Ishikawa (cell line): ENCODE data around the gene XPO5.

Source experiments
- CEBPB ChIP-seq: IDR thresholded peaks from 2 replicates; pipeline ENCODE4 v1.6.1; 2012
- CREB1 ChIP-seq: IDR thresholded peaks from 2 replicates; pipeline ENCODE4 v1.6.1; 2012; ENCODE audit warnings: low read depth
- EGR1 ChIP-seq: IDR thresholded peaks from 2 replicates; pipeline ENCODE4 v1.6.1; 2012
- EP300 ChIP-seq: IDR thresholded peaks from 2 replicates; pipeline ENCODE4 v1.6.1; 2012; ENCODE audit warnings: borderline replicate concordance
- FOXM1 ChIP-seq: IDR thresholded peaks from 2 replicates; pipeline ENCODE4 v1.6.1; 2012; ENCODE audit warnings: low read depth, borderline replicate concordance
- MAX ChIP-seq: IDR thresholded peaks from 2 replicates; pipeline ENCODE4 v1.6.1; 2012
- NFIC ChIP-seq: IDR thresholded peaks from 2 replicates; pipeline ENCODE4 v1.6.1; 2012
- RAD21 ChIP-seq: IDR thresholded peaks from 2 replicates; pipeline ENCODE4 v1.6.1; 2012; ENCODE audit warnings: low read depth
- REST ChIP-seq: IDR thresholded peaks from 2 replicates; pipeline ENCODE4 v1.6.1; 2012; ENCODE audit warnings: low read depth, mild to moderate bottlenecking
- TAF1 ChIP-seq: IDR thresholded peaks from 2 replicates; pipeline ENCODE4 v1.6.1; 2012; ENCODE audit warnings: low read depth, mild to moderate bottlenecking
- TCF12 ChIP-seq: IDR thresholded peaks from 2 replicates; pipeline ENCODE4 v1.6.1; 2012; ENCODE audit warnings: low read depth
- TEAD4 ChIP-seq: IDR thresholded peaks from 2 replicates; pipeline ENCODE4 v1.6.1; 2012
- YY1 ChIP-seq: IDR thresholded peaks from 2 replicates; pipeline ENCODE4 v1.6.1; 2012; ENCODE audit warnings: low read depth
- ZBTB7A ChIP-seq: IDR thresholded peaks from 2 replicates; pipeline ENCODE4 v1.6.1; 2012; ENCODE audit warnings: low read depth
- TF ChIP-seq, protein P1 (sequence below): IDR thresholded peaks from 2 replicates; pipeline ENCODE4 v1.6.1; 2012

Gene XPO5

DNA sequence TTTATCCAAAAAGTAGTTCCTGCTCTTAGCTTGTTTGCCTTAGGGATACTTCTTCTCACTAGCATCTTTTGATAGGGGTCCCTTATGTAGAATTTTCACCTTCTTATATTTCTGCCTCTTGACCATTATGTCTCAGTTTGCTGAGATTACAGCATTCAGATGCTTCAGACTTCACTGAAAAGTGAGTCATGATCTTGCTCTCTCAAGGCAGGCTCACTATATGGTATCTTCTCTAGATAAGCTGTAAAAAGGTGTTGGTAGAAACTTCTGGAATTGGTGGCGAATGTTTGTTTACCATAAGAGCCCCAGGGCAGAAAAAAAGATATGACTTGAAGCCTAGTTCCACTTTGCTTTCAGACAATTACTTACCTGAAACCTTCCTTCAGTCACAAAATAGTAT lies 33.6 kb upstream of the XPO5 start:
- TF ChIP-seq, protein P1, sequence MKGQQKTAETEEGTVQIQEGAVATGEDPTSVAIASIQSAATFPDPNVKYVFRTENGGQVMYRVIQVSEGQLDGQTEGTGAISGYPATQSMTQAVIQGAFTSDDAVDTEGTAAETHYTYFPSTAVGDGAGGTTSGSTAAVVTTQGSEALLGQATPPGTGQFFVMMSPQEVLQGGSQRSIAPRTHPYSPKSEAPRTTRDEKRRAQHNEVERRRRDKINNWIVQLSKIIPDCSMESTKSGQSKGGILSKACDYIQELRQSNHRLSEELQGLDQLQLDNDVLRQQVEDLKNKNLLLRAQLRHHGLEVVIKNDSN, result no peak
- TF ChIP-seq ZBTB7A (no peak), TEAD4 (no peak), RAD21 (no peak), FOXM1 (no peak), TCF12 (no peak), CREB1 (no peak)

GRCh38 chr6:43608807-43609206 lies 33.0 kb upstream of the XPO5 start:
- TF ChIP-seq, protein P1, result no peak
- TF ChIP-seq ZBTB7A, result no peak
- TF ChIP-seq YY1, result no peak
- TF ChIP-seq EP300, result no peak
- TF ChIP-seq FOXM1, result no peak
- no peak for TF ChIP-seq MAX
- no peak for TF ChIP-seq TCF12
- no peak for TF ChIP-seq EGR1
- TF ChIP-seq TEAD4, result no peak
- TF ChIP-seq NFIC, result no peak
- TF ChIP-seq REST, result no peak
- TF ChIP-seq CEBPB, result no peak
- TF ChIP-seq RAD21, result no peak
- no peak for TF ChIP-seq TAF1
- TF ChIP-seq CREB1, result no peak

DNA sequence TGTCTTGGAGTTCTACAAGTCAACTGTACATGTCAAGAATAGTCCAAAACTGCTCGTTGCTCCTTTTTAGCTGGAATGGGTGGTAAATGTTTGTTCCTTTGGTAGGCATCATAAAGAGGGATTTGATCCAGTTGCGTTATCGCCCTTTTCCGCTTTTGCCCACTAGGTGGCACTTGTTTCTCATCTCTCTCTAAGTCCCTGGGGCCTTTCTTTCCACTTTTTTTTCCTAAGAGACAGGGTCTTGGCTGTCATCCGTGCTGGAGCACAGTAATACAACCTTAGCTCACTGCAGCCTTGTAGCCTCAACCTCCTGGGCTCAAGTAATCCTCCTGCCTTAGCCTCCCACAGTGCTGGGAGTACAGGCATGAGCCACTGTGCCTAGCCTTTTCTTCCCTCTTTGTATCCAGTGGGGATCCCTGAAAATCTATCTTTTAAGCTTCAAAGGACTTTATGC lies 32.5 kb upstream of the XPO5 start:
- TF ChIP-seq CEBPB (0 out of 2 replicates have a peak, but pooled peaks have one; percentile 12), FOXM1 (no peak), TEAD4 (no peak), YY1 (no peak), RAD21 (peak; percentile 60), CREB1 (no peak), MAX (no peak), EGR1 (no peak), TCF12 (no peak), TAF1 (no peak), ZBTB7A (no peak), NFIC (no peak), EP300 (no peak), REST (no peak)
- TF ChIP-seq, protein P1, result no peak

DNA sequence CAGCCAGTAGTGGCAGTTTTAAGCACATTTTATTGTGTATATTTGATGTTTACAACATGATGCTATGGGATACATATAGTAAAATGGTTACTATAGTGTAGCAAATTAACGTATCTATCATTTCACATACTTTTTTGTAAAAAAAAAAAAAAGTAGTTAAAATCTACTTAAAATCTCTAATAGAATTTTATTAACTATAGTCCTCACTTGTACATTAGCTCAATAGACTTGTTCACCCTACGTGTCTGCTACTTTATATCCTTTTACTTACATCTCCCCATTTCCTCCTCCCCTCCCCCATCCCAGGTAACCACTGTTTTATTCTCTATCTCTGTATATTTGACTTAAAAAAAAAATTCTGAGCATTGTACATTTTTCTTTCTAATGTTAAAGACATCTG lies 30.2 kb upstream of the XPO5 start:
- TF ChIP-seq ZBTB7A (no peak), EGR1 (no peak), YY1 (no peak), FOXM1 (no peak), MAX (no peak), TEAD4 (no peak), RAD21 (no peak), CREB1 (no peak), REST (no peak)
